Breast epithelium (tissue), 3 donors: Measurements from ENCODE around the gene GNPTG.

Experiments used
- POLR2AphosphoS5 ChIP-seq, 3 donors: sonication (generic); formaldehyde crosslinking; IDR thresholded peaks; one replicate each; pipeline ENCODE4 v1.6.1; 2017; ENCODE audit warnings: antibody characterized with exemption in 3 of 3
- TF ChIP-seq, protein P1 (sequence below), 3 donors: fragments of 450-650 bp; IDR thresholded peaks; one replicate each; pipeline ENCODE4 v1.5.1; 2016 to 2017; ENCODE audit warnings: antibody characterized with exemption in 3 of 3, mild to moderate bottlenecking in 3 of 3, moderate library complexity in 3 of 3

- TF ChIP-seq, protein P1, sequence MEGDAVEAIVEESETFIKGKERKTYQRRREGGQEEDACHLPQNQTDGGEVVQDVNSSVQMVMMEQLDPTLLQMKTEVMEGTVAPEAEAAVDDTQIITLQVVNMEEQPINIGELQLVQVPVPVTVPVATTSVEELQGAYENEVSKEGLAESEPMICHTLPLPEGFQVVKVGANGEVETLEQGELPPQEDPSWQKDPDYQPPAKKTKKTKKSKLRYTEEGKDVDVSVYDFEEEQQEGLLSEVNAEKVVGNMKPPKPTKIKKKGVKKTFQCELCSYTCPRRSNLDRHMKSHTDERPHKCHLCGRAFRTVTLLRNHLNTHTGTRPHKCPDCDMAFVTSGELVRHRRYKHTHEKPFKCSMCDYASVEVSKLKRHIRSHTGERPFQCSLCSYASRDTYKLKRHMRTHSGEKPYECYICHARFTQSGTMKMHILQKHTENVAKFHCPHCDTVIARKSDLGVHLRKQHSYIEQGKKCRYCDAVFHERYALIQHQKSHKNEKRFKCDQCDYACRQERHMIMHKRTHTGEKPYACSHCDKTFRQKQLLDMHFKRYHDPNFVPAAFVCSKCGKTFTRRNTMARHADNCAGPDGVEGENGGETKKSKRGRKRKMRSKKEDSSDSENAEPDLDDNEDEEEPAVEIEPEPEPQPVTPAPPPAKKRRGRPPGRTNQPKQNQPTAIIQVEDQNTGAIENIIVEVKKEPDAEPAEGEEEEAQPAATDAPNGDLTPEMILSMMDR (IDR thresholded peaks at IDR 0.05): no peak
- TF ChIP-seq POLR2AphosphoS5 (IDR thresholded peaks at IDR 0.05): no peak
Measured at GRCh38 chr16:1367486-1368174, 15.9 kb downstream of the GNPTG start.
